Astrocyte of the spinal cord (primary cell): ENCODE measurements around the gene SLIT3.

ENCODE experiments used
- DNase-seq: peaks from one replicate; pipeline ENCODE4 v3.0.0; 2011; ENCODE audit warnings: low read depth, low spot score
- H3K4me3 ChIP-seq: 2 replicates; pipeline ENCODE4 v1.5.1; 2011; ENCODE audit warnings: low read depth, mild to moderate bottlenecking, low read length, moderate library complexity
- CTCF ChIP-seq: IDR thresholded peaks from 2 replicates; pipeline ENCODE4 v1.5.1; 2012; ENCODE audit warnings: low read depth, mild to moderate bottlenecking, low read length, inconsistent platforms
- in situ Hi-C: cut with HindIII; loops from 2 replicates; pipeline ENCODE4 v1.10.0; 2017; ENCODE audit warnings: low sequenced_read_pairs

SLIT3 gene

GRCh38 chr5:169013208-169013728 is 287.7 kb downstream of the SLIT3 start:
- no peak overlapping the region for H3K4me3 ChIP-seq
- DNase-seq, result no peak
- in situ Hi-C loops, result no loop called here
- no peak for TF ChIP-seq CTCF

- in situ Hi-C loops, result no loop called here
- DNase-seq, result no peak
- H3K4me3 ChIP-seq, result no peak overlapping the region
- no peak for TF ChIP-seq CTCF
These were observed 288.5 kb downstream of the SLIT3 start for GRCh38 chr5:169012450-169012849.

- no peak overlapping the region for H3K4me3 ChIP-seq
- TF ChIP-seq CTCF, result no peak
- DNase-seq, result no peak
- in situ Hi-C loops, result no loop called here
These were observed 289.5 kb downstream of the SLIT3 start for GRCh38 chr5:169011451-169011850.

- no peak overlapping the region for H3K4me3 ChIP-seq
- no peak for DNase-seq
- no peak for TF ChIP-seq CTCF
- in situ Hi-C loops, result no loop called here
These were observed 289.9 kb downstream of the SLIT3 start for GRCh38 chr5:169011009-169011408.

GRCh38 chr5:169009123-169009522 is 291.8 kb downstream of the SLIT3 start:
- no peak for TF ChIP-seq CTCF
- in situ Hi-C loops, result no loop called here
- DNase-seq, result peak; percentile 17
- H3K4me3 ChIP-seq, result no peak overlapping the region

GRCh38 chr5:169006842-169007790 is 293.8 kb downstream of the SLIT3 start:
- DNase-seq, result peak; percentile 5
- in situ Hi-C loops, result no loop called here

More at GRCh38 chr5:169006842-169007790, 293.8 kb downstream of the SLIT3 start:
- H3K4me3 ChIP-seq, result no peak overlapping the region
- TF ChIP-seq CTCF, result no peak
